GF-D8 (cell line): ENCODE results near the gene CD7.

Experiments used
- DNase-seq: peaks from one replicate; lab custom pipeline; 2025; lab: John Stamatoyannopoulos, UW

CD7 gene

DNA sequence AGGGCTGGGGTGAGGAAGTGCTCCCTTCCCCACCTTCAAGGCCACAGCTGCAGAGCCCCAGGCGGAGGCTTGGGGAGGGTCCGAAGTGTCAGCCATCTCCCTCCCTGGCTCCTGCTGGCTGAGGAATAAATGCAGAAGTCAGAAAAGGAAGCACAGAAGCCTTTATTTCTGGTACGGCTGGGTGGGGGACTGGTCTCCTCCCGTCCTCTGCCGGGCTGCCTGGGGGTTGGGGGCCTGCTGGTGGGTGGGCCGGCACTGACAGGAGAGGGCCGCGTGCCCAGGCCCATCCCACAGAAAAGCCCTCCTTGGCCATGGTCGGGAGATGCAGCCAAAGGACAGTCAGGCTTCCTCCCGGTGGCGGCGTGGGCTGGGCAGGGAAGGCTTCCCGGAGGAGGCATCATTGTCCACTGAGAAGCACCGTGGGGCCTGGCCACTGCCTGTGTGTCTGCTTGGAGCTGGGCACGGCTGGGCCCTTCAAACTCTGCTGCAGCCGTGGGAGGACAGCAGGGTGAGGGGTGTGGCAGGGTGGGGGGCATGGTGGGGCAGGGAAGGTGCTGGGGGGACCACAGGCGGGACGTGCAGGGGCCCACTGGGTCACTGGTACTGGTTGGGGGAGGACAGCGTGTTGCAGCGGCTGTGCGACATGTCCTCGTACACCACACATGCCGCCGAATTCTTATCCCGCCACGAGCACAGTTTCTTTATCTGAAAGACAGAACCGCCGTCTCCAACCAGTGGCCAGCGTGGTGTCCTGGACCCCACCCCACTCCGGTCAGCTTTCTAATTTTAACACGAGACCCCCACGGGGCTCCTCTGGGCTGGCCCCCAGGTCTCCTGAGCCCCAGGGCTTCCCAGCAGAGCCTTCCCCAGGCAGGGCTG, 2.4 kb downstream of the CD7 start:
- DNase-seq, result no peak

GRCh38 chr17:82314012-82314726, 3.2 kb downstream of the CD7 start:
- no peak for DNase-seq

DNA sequence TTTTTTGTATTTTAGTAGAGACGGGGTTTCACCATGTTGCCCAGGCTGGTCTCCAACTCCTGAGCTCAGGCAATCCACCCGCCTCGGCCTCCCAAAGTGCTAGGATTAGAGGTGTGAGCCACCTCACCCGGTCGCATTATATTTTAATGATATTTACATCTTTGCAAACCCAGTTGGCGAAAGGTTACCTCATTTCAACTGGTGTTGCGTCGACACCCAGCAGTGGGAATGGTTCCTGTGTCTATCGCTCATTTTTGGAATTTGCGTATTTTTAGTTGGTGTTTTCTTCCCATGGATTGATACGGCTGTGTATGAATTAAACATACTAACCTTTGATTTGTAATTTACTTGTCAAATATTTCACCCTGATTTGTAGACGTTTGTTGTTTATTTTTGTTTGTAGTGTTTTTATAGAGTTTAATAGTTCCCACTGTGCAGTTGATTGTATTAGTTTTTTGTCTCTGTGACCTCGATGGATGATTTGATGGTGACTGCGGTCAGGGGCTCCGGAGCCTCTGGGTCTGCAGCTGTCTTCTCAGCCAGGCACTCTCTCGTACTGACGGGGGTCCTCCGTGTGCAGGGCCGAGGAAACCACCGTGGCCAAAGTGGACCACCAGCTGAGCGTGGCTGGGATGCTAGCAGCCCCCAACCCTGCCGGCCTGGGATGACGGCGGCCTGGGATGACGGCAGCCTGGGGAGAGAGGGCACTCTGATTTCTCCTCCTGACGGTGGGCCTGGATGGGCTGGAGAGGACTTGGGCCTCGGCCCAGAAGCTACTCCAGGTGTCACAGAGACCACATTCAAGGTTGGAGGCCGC, 4.0 kb downstream of the CD7 start:
- DNase-seq, result no peak

- DNase-seq, result no peak
These were observed 5.4 kb downstream of the CD7 start for GRCh38 chr17:82311971-82312370.

DNA sequence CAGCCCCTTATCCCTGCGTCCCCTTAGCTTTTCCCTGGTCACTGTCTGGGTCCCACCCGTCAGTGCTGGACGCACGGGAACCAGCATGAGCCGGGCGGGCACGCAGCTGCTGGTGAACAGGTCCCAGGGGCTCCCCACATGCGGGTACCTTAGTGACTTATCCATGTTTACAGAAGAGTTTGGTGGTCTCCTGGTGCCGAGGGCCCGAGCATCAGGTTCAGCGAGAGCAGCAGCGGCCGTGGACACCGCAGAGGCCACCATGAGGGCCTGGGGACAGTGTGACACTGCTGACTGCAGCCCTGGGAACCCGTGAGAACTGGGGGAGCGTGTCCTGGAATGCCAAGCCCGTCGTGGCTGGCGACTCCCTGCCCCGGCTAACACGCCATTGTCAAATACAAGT, 6.5 kb downstream of the CD7 start:
- no peak for DNase-seq

GRCh38 chr17:82309656-82310570, 7.5 kb downstream of the CD7 start:
- no peak for DNase-seq

DNA sequence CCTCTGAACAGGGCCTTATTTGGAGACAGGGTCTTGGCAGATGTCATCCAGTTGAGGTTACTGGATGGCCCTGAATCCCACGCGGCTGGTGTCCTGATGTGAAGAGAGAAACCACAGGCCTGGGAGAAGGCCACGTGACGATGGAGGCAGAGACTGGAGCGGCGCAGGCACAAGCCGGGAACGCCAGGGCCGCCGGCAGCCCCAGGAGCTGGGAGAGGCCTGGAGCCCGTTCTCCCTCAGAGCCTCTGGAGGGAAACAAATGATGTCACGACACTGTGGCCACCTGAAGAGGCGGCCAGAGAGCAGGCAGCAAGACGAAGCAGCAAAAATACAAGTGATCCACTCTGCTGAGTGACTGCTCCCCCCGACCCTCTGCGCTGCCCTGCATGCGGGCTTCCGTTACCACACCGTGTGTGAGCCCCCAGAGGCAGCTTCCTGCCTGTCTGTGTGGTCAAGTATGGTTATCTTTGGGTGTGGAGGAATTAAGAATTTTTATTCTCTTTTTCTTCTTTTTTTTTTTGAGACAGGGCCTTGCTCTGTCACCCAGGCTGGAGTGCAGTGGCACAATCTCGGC, 11.6 kb downstream of the CD7 start:
- DNase-seq, result no peak

GRCh38 chr17:82304826-82305726, 12.3 kb downstream of the CD7 start:
- DNase-seq, result no peak

DNA sequence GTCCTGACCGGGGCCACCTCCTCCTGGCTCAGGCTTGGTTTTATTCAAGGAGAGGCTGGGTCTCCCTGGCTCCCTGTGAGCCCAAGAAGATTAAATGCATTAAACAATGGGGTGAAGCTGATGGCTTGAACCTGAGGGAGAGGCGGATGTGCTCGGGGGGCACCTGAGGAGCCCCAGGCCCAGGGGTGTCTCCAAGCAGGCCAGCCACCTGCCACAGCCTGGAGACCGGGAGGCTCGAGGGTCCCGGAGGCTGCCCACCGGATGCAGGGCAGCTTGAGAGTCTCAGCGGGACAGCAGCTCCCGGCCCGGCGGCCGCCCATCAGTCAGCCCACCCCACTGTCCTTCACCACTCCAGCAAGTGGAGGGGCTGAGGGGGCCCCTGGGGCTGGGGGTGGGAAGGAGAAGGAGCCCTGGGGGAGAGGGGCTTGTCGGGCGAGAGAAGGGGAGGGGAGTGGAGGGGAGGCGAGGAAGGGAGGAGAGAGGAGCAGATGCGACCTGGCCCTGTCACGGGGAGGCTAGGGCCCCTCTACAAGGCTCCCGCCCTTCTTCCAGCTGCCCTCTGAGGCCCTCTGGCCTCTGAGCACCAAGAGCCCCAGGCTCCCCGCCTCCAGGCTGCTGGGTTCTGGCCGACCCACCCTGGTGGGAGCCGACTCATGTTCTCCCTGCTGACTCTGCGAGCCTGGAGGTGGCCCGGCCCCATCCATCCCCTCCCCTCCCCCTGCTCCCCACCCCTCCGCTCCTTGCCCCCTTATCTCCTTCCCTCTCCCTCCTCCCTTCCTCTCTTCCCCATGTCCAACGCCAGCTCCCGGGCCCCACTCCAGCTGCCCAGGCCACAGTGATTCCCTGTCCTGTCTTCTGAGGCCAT, 13.2 kb downstream of the CD7 start:
- DNase-seq, result no peak

DNA sequence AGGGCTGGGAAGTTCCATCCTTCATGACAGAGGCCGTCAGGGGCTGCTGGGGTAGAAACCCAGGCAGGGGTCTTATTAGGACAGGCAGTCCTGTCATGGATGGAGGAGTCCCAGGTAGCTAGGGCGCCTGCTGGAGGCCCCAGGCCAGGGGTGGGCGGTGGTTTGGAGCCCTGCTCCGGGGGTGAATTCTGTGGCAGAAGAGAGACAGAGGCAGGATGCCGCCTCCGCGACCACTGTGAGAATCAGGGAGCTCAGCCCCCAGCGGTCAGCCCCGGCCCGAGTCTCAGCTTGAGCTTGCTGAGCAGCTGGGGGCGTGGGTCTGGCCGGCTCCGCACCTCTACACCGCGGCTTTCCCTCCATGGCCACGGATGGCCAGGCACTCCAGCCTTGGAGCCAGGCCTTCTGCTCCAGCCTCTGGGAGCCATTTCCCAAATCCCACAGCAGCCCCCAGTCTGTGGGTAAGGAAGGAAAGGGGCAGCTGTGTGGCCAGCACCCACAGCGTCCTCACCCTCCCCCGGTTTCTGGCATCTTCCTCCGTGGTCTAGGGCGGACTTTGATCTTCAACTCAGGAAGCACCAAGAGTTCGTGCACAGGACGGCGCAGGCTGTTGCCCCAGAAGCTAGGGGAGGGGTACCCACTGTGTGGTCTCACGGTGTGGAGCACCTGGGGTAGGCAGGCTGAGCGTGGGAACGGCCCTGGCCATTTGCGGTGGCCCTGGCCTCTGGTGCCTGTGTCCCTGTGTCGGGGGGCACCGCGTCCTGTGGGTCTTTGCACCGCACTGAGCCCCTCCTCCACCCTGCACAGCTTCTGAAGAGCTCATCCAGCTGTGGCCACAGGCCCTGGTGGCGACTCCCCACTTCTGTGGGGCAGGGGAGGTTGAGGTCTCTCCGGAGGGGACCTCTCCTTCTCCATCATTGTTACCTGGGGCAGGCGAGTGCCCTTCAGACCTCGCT, 14.1 kb downstream of the CD7 start:
- no peak for DNase-seq

GRCh38 chr17:82302568-82302963, 14.8 kb downstream of the CD7 start:
- no peak for DNase-seq

- DNase-seq, result no peak
These were observed 15.4 kb downstream of the CD7 start for GRCh38 chr17:82301916-82302567.

DNA sequence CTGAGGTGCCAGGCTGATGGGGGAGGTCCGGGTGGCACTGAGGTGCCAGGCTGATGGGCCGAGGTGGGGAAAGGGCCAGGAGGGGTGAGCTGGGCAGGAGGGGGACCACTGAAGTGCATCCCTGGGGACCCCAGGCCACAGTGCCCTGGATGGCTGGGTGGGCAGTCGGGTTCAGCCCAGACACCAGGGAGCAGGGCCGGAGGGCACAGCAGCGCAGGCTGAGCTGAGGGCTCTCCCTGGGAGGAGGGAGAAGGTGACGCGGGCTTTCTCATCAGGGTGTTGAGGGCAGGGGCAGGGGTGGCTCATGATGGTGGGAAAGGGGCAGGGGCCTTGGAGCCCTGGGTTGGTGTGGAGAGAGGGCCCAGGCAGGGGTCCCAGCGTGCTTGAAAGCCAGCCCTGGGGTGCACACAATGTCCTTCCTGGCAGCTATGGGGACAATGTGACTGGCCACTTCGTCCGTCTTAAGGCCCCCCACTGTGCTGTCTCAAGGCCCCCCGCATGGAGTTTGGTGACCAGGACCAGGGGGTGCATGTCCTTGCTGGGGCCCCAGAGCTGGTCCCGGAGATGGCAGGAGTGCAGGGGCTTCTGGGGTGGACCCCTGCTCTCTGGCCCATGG, 16.0 kb downstream of the CD7 start:
- no peak for DNase-seq

GRCh38 chr17:82300707-82301270, 16.6 kb downstream of the CD7 start:
- DNase-seq, result no peak

GRCh38 chr17:82300228-82300627, 17.2 kb downstream of the CD7 start:
- no peak for DNase-seq

DNA sequence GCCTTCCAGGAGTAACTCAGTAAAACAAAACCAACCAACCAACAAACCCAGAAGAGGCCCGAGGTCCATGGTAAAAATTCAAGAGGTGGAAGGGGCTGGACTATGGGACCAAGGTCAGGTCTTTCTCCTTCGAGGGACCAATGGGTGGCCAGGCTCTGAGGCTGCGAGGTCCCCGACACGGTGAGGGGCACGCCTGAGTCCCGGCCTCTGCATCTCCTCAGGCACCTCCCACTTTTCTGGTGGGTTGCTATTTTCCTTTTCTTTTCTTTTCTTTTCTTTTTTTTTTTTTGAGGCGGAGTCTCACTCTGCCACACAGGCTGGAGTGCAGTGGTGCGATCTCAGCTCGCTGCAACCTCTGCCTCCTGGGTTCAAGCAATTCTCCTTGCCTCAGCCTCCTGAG, 18.0 kb downstream of the CD7 start:
- no peak for DNase-seq
